K562 (cell line): ENCODE measurements around the gene TMEM267. TPM values are rescaled to one million over a fixed set of nuclear protein-coding genes. Genes with fewer than 3 reads are reported as not detected.

ENCODE experiments used
- ATAC-seq: fragments of 200-7000 bp; cut with Tn5 transposase; 3 replicates; pipeline ENCODE4 v1.9.1; 2020; ENCODE audit warnings: moderate library complexity
- BruUV-seq: library from RNA; stranded (reverse); fragments of 400-500 nt; replicated peaks from 2 replicates; lab custom pipeline; 2021; lab: Mats Ljungman, UMichigan
- CTCF ChIA-PET: fragments of 300-600 bp; formaldehyde crosslinking; extraction: SDS; loops from one replicate; lab custom pipeline; 2021; ENCODE audit warnings: low intra/inter-chr PET ratio; lab: Yijun Ruan, JAX
- POLR2A ChIA-PET: fragments of 300-600, 350-650 bp; sonication (Branson Sonifier 250); formaldehyde crosslinking; extraction: SDS; loops from one replicate; lab custom pipeline; 2021; ENCODE audit warnings: antibody characterized with exemption, inconsistent platforms; lab: Yijun Ruan, JAX
- DNase-seq, 4 experiments: peaks; one replicate each; pipeline versions ENCODE4 v3.0.0 to v3.0.0-alpha.2; 2011 to 2018; ENCODE audit warnings: low spot score in 3 of 4, mixed read lengths in 3 of 4; ENCODE audit errors: extremely low read depth in 1 of 4
- FAIRE-seq: peaks from 2 replicates; lab custom pipeline; 2011; peaks lifted over from hg19 to GRCh38; lab: Jason Lieb, UNC
- H2AFZ ChIP-seq: 2 replicates; pipeline ENCODE4 v1.6.0; 2011; ENCODE audit warnings: low read depth, low read length, control low read depth, inconsistent platforms
- H3K27ac ChIP-seq: fragments of 200-600 bp; 3 replicates; pipeline ENCODE4 v1.8.0; 2011; ENCODE audit warnings: low read depth, mild to moderate bottlenecking, control low read depth, inconsistent platforms, low read length, moderate library complexity, mixed read lengths; ENCODE audit errors: extremely low read depth
- H3K27me3 ChIP-seq, 2 experiments: fragments of 300-600 bp in 1 of 2; 2 replicates in 1 of 2; 3 replicates in 1 of 2; pipeline versions ENCODE4 v1.6.0 to v1.8.0; 2011; ENCODE audit warnings: inconsistent platforms in 2 of 2, low read length in 2 of 2, mild to moderate bottlenecking in 1 of 2, mixed read lengths in 1 of 2, moderate library complexity in 1 of 2; ENCODE audit not compliant: control insufficient read depth in 2 of 2, insufficient read depth in 2 of 2
- H3K36me3 ChIP-seq: fragments of 300-600 bp; 3 replicates; pipeline ENCODE4 v1.8.0; 2011; ENCODE audit warnings: mild to moderate bottlenecking, low read length, inconsistent platforms; ENCODE audit not compliant: control insufficient read depth, insufficient read depth
- H3K4me1 ChIP-seq, 2 experiments: fragments of 200-600 bp in 1 of 2; replicated peaks in 1 of 2; 2 replicates in 1 of 2; 3 replicates in 1 of 2; pipeline versions ENCODE4 v1.5.1 to v1.8.0; 2011; ENCODE audit warnings: inconsistent platforms in 2 of 2, low read length in 2 of 2, mild to moderate bottlenecking in 1 of 2, mixed read lengths in 1 of 2, moderate library complexity in 1 of 2; ENCODE audit not compliant: control insufficient read depth in 2 of 2, insufficient read depth in 2 of 2
- H3K4me2 ChIP-seq: 2 replicates; pipeline ENCODE4 v1.6.1; 2011; ENCODE audit warnings: low read length, control low read depth, inconsistent platforms, mixed read lengths; ENCODE audit not compliant: insufficient read depth
- H3K4me3 ChIP-seq: fragments of 200-600 bp; sonication (generic), shearing (Covaris generic); 2 replicates; pipeline ENCODE4 v1.5.1; 2016; ENCODE audit warnings: control low read depth, inconsistent platforms
- H3K79me2 ChIP-seq: fragments of 200-600 bp; 3 replicates; pipeline ENCODE4 v1.8.0; 2011; ENCODE audit warnings: low read length, inconsistent platforms; ENCODE audit not compliant: control insufficient read depth, insufficient read depth
- H3K9ac ChIP-seq, 2 experiments: 2 replicates each; pipeline versions ENCODE4 v1.6.0 to v1.6.1; 2011; ENCODE audit warnings: low read depth in 2 of 2, low read length in 2 of 2, control low read depth in 1 of 2, inconsistent platforms in 1 of 2, mild to moderate bottlenecking in 1 of 2, mixed read lengths in 1 of 2; ENCODE audit not compliant: insufficient read depth in 1 of 2
- H3K9me1 ChIP-seq: one replicate; pipeline ENCODE4 v1.6.0; 2011; ENCODE audit warnings: inconsistent platforms, mild to moderate bottlenecking, low read length, moderate library complexity; ENCODE audit not compliant: control insufficient read depth, insufficient read depth
- H3K9me3 ChIP-seq: replicated peaks from 2 replicates; pipeline ENCODE4 v1.5.1; 2011; ENCODE audit warnings: low read depth, low read length, inconsistent platforms; ENCODE audit not compliant: control insufficient read depth, insufficient read depth
- H4K20me1 ChIP-seq: replicated peaks from 2 replicates; pipeline ENCODE4 v1.6.1; 2011; ENCODE audit warnings: low read length, inconsistent platforms, mixed read lengths; ENCODE audit not compliant: control insufficient read depth, insufficient read depth
- EP300 ChIP-seq: IDR thresholded peaks from 2 replicates; pipeline ENCODE4 v1.6.1; 2012; ENCODE audit warnings: low read length, improper control_type of control experiment
- FIP1L1 ChIP-seq: fragments of 200-400 bp; formaldehyde crosslinking; IDR thresholded peaks from 2 replicates; pipeline ENCODE4 v1.6.1; 2018; ENCODE audit warnings: mild to moderate bottlenecking, low read depth, low read length; ENCODE audit not compliant: poor library complexity, severe bottlenecking
- FOXK1 ChIP-seq: sonication (generic); formaldehyde crosslinking; IDR thresholded peaks from 2 replicates; pipeline ENCODE4 v1.8.0; 2022; ENCODE audit warnings: missing genetic modification reagents, mild to moderate bottlenecking, borderline replicate concordance
- HDAC3 ChIP-seq: fragments of 450-650 bp; IDR thresholded peaks from 2 replicates; pipeline ENCODE4 v1.6.1; 2018; ENCODE audit warnings: borderline replicate concordance, mild to moderate bottlenecking, moderate library complexity; ENCODE audit not compliant: partially characterized antibody
- HNRNPL ChIP-seq: fragments of 200-400 bp; formaldehyde crosslinking; IDR thresholded peaks from 2 replicates; pipeline ENCODE4 v1.6.1; 2017; ENCODE audit warnings: low read depth, mild to moderate bottlenecking, low read length
- KAT2B ChIP-seq: IDR thresholded peaks from one replicate; pipeline ENCODE4 v1.6.1; 2012; ENCODE audit warnings: low read depth, mild to moderate bottlenecking, control low read depth, inconsistent platforms, low read length, moderate library complexity
- NONO ChIP-seq, 2 experiments: fragments of 200-400 bp in 1 of 2; fragments of 450-650 bp in 1 of 2; formaldehyde crosslinking in 1 of 2; IDR thresholded peaks; 2 replicates each; pipeline ENCODE4 v1.6.1; 2017; ENCODE audit warnings: low read depth in 2 of 2, mild to moderate bottlenecking in 2 of 2, moderate library complexity in 2 of 2, low read length in 1 of 2
- POLR2AphosphoS5 ChIP-seq: IDR thresholded peaks from 2 replicates; pipeline ENCODE4 v1.6.1; 2011; ENCODE audit warnings: mild to moderate bottlenecking, low read depth, low read length, moderate library complexity; ENCODE audit not compliant: control insufficient read depth, insufficient read depth
- STAG1 ChIP-seq: sonication (generic); formaldehyde crosslinking; IDR thresholded peaks from 2 replicates; pipeline ENCODE4 v1.5.0; 2020; ENCODE audit warnings: missing genetic modification reagents, borderline replicate concordance
- TCF7 ChIP-seq: sonication (generic); IDR thresholded peaks from 2 replicates; pipeline ENCODE4 v1.6.1; 2016; ENCODE audit warnings: antibody characterized with exemption, borderline replicate concordance
- ZNF324 ChIP-seq: fragments of 250-450 bp; sonication (Bioruptor Pico); IDR thresholded peaks from 2 replicates; pipeline ENCODE4 v1.4.0; 2020; ENCODE audit warnings: mild to moderate bottlenecking
- WGBS: fragments of 100-300 bp; shearing (Covaris generic); methylation state at CpG from one replicate; pipeline ENCODE4 v1.1.6; 2016; ENCODE audit warnings: low coverage, mixed read lengths; ENCODE audit not compliant: insufficient coverage; ENCODE audit errors: missing lambda C conversion rate; 5-methylcytosine and 5-hydroxymethylcytosine counted together
- in situ Hi-C: fragments of 300-500 bp; cut with MboI; formaldehyde crosslinking; loops from 4 replicates; pipeline ENCODE4 v1.15.0; 2018; ENCODE audit warnings: inconsistent platforms, mixed read lengths
- intact Hi-C: fragments of 100-400 bp; cut with micrococcal nuclease; formaldehyde crosslinking; loops from 2 replicates; pipeline ENCODE4 v1.14.2; 2022
- polyA plus RNA-seq, 8 experiments: library from polyadenylated mRNA; depleted of rRNA in 4 of 8; stranded (reverse) in 5 of 8; unstranded in 3 of 8; fragments of >200 nt; fragmentation: Nextera tagmentation in 2 of 8; fragmentation: Illumina TruSeq in 1 of 8; extraction: Ambion mirVana in 2 of 8; extraction: Trizol in 1 of 8; gene quantifications; 2 replicates each; pipeline versions ENCODE4 v1.2.1 to v1.2.3, GENCODE V29; 2011 to 2014; ENCODE audit warnings: inconsistent platforms in 1 of 8, missing spikeins in 1 of 8
- total RNA-seq, 7 experiments: library from RNA; depleted of rRNA in 6 of 7; stranded (reverse); fragments of >200 nt in 6 of 7; fragmentation: Illumina TruSeq in 2 of 7; extraction: Trizol in 2 of 7; gene quantifications; 2 replicates each; pipeline versions ENCODE4 v1.2.1 to v1.2.3, GENCODE V29; 2011 to 2021; ENCODE audit warnings: low replicate concordance in 1 of 7
- TF ChIP-seq, protein P1 (sequence below): fragments of 250-450 bp; sonication (Bioruptor Pico); IDR thresholded peaks from 2 replicates; pipeline ENCODE4 v1.4.0; 2020; ENCODE audit warnings: mild to moderate bottlenecking, moderate library complexity
- TF ChIP-seq, protein P2 (sequence below): sonication (generic); formaldehyde crosslinking; IDR thresholded peaks from 2 replicates; pipeline ENCODE4 v1.8.0; 2022; ENCODE audit warnings: missing genetic modification reagents, mild to moderate bottlenecking, moderate library complexity, borderline replicate concordance

TMEM267 gene
- total and polyA plus RNA-seq, 9 of the 15 experiments (the other 6 are each of a cell fraction or from before 2014, with no cell fraction given), result 8.1 to 61.1 (median 17.8) TPM

DNA sequence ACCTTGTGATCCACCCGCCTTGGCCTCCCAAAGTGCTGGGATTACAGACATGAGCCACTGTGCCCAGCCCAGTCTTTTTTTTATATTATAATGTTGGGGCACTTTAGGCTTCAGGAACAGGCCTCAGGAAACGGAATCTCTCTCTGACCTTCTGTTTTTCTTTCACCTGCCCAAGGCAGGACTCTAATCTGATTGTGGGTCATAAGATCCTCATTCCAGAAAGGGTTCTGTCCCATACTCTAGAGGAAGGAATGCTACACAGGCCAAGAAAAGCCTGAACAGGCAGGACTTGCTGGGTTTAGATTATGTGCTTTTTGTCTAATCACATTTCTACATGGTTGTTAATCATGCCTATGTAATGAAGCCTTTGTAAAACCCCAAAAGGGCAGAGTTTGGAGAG, 69.7 kb downstream of the TMEM267 start:
- Histone ChIP-seq H3K4me3 (no peak overlapping the region), H3K27ac (no peak overlapping the region), H3K36me3 (no peaks in the 10 kb centered on the region), H2AFZ (0 out of 2 replicates have a peak overlapping the region, but pooled peaks have one; percentile 0), H3K79me2 (no peaks in the 10 kb centered on the region), H3K27me3 (no peaks in the 10 kb centered on the region), H3K4me2 (no peak overlapping the region), H3K9ac (no peak overlapping the region), H3K9me1 (peaks cover 5% of the 10 kb centered on the region), H4K20me1 (no peaks in the 10 kb centered on the region), H3K9me3 (no peaks in the 10 kb centered on the region), H3K4me1 (peaks cover 14 to 20% of the 10 kb centered on the region in 2 experiments)
- in situ Hi-C loops (no loop called here), intact Hi-C loops (no loop called here)
- POLR2A ChIA-PET, result no interaction called here
- CTCF ChIA-PET, result no interaction called here
- ATAC-seq, result no peak
- 70% methylated on average over 2 of the region's 2 CpGs for WGBS
- BruUV-seq, result no TSS peak
- FAIRE-seq, result no peak
- TF ChIP-seq NONO (IDR thresholded peaks at IDR 0.05; ENCODE audit: low read depth in 2 of 2, low read length in 1 of 2) (no peak), HDAC3 (no peak), POLR2AphosphoS5 (no peak), EP300 (no peak), FOXK1 (no peak), ZNF324 (CRISPR knock-in tag) (no peak), HNRNPL (no peak), TCF7 (no peak), FIP1L1 (no peak), KAT2B (no peak), STAG1 (CRISPR knock-in tag) (no peak)
- TF ChIP-seq, protein P1, sequence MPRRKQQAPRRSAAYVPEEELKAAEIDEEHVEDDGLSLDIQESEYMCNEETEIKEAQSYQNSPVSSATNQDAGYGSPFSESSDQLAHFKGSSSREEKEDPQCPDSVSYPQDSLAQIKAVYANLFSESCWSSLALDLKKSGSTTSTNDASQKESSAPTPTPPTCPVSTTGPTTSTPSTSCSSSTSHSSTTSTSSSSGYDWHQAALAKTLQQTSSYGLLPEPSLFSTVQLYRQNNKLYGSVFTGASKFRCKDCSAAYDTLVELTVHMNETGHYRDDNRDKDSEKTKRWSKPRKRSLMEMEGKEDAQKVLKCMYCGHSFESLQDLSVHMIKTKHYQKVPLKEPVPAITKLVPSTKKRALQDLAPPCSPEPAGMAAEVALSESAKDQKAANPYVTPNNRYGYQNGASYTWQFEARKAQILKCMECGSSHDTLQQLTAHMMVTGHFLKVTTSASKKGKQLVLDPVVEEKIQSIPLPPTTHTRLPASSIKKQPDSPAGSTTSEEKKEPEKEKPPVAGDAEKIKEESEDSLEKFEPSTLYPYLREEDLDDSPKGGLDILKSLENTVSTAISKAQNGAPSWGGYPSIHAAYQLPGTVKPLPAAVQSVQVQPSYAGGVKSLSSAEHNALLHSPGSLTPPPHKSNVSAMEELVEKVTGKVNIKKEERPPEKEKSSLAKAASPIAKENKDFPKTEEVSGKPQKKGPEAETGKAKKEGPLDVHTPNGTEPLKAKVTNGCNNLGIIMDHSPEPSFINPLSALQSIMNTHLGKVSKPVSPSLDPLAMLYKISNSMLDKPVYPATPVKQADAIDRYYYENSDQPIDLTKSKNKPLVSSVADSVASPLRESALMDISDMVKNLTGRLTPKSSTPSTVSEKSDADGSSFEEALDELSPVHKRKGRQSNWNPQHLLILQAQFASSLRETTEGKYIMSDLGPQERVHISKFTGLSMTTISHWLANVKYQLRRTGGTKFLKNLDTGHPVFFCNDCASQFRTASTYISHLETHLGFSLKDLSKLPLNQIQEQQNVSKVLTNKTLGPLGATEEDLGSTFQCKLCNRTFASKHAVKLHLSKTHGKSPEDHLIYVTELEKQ (CRISPR knock-in tag), result no peak
- TF ChIP-seq, protein P2, sequence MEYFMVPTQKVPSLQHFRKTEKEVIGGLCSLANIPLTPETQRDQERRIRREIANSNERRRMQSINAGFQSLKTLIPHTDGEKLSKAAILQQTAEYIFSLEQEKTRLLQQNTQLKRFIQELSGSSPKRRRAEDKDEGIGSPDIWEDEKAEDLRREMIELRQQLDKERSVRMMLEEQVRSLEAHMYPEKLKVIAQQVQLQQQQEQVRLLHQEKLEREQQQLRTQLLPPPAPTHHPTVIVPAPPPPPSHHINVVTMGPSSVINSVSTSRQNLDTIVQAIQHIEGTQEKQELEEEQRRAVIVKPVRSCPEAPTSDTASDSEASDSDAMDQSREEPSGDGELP, result no peak
- DNase-seq, result no peak
